Smooth muscle cell (in vitro differentiated cells): ENCODE results near the gene CCNB1IP1. TPM values are rescaled to one million over a fixed set of nuclear protein-coding genes. Genes with fewer than 3 reads are reported as not detected.

Experiments
- DNase-seq: peaks from one replicate; lab custom pipeline; 2025; ENCODE audit not compliant: unreplicated experiment; lab: John Stamatoyannopoulos, UW
- H2AFZ ChIP-seq: fragments of 200-600 bp; sonication (generic); 2 replicates; pipeline ENCODE4 v1.6.0; 2016; ENCODE audit warnings: antibody characterized with exemption, low read depth, mild to moderate bottlenecking
- H3F3A ChIP-seq: fragments of 200-600 bp; sonication (generic); 2 replicates; pipeline ENCODE4 v1.6.0; 2017; ENCODE audit warnings: antibody characterized with exemption, low read depth
- H3K27ac ChIP-seq: fragments of 200-600 bp; sonication (generic); 2 replicates; pipeline ENCODE4 v1.5.1; 2016; ENCODE audit warnings: low read depth, mild to moderate bottlenecking
- H3K27me3 ChIP-seq: fragments of 200-600 bp; sonication (generic); 2 replicates; pipeline ENCODE4 v1.6.1; 2016; ENCODE audit warnings: low read depth, mild to moderate bottlenecking
- H3K36me3 ChIP-seq: fragments of 200-600 bp; sonication (generic); 2 replicates; pipeline ENCODE4 v1.5.1; 2016; ENCODE audit warnings: low read depth
- H3K4me1 ChIP-seq: fragments of 200-600 bp; sonication (generic); 2 replicates; pipeline ENCODE4 v1.5.1; 2016; ENCODE audit warnings: low read depth
- H3K4me2 ChIP-seq: fragments of 200-600 bp; sonication (generic); 2 replicates; pipeline ENCODE4 v1.6.0; 2016; ENCODE audit warnings: mild to moderate bottlenecking
- H3K4me3 ChIP-seq: fragments of 200-600 bp; sonication (generic); 2 replicates; pipeline ENCODE4 v1.5.1; 2016; ENCODE audit warnings: mild to moderate bottlenecking
- H3K79me2 ChIP-seq: fragments of 200-600 bp; sonication (generic); 2 replicates; pipeline ENCODE4 v1.6.0; 2016; ENCODE audit warnings: low read depth, mild to moderate bottlenecking
- H3K9ac ChIP-seq: fragments of 200-600 bp; sonication (generic); 2 replicates; pipeline ENCODE4 v1.6.0; 2016; ENCODE audit warnings: low read depth
- H3K9me3 ChIP-seq: fragments of 200-600 bp; sonication (generic); replicated peaks from 2 replicates; pipeline ENCODE4 v1.5.1; 2016; ENCODE audit warnings: low read depth
- H4K20me1 ChIP-seq: fragments of 200-600 bp; sonication (generic); 2 replicates; pipeline ENCODE4 v1.6.0; 2016; ENCODE audit warnings: low read depth
- CTCF ChIP-seq: fragments of 200-600 bp; sonication (generic); IDR thresholded peaks from 2 replicates; pipeline ENCODE4 v1.5.1; 2017; ENCODE audit warnings: borderline replicate concordance, mild to moderate bottlenecking, antibody characterized with exemption; ENCODE audit not compliant: insufficient read depth, poor library complexity, severe bottlenecking
- WGBS: methylation state at CpG from one replicate; pipeline ENCODE4 v1.1.7; 2016; ENCODE audit warnings: low lambda C conversion rate; 5-methylcytosine and 5-hydroxymethylcytosine counted together
- polyA plus RNA-seq: library from polyadenylated mRNA; unstranded; fragments of >200 nt; fragmentation: Nextera tagmentation; extraction: Ambion mirVana; gene quantifications from 2 replicates; pipeline ENCODE4 v1.2.1, GENCODE V29; 2016
- total RNA-seq: library from RNA; depleted of rRNA; stranded (reverse); fragments of >200 nt; gene quantifications from 2 replicates; pipeline ENCODE4 v1.2.3, GENCODE V29; 2014

The CCNB1IP1 gene
- total and polyA plus RNA-seq, 2 experiments from 2014 or later: 16.3 to 70.4 TPM

GRCh38 chr14:20327005-20327869, 5.8 kb downstream of the CCNB1IP1 start:
- Histone ChIP-seq H3K4me3 (no peak overlapping the region), H3K9me3 (no peaks in the 10 kb centered on the region), H3K9ac (no peak overlapping the region), H3K27me3 (no peaks in the 10 kb centered on the region), H3K27ac (peak overlapping the region; percentile 44), H3K36me3 (peaks cover 11% of the 10 kb centered on the region), H3K4me1 (peaks cover 14% of the 10 kb centered on the region), H4K20me1 (peaks cover 29% of the 10 kb centered on the region), H3F3A (peaks cover 10% of the 10 kb centered on the region), H2AFZ (no peak overlapping the region), H3K79me2 (peaks cover 68% of the 10 kb centered on the region), H3K4me2 (peak overlapping the region; percentile 30)
- WGBS: 70% methylated on average over 8 of the region's 8 CpGs
- TF ChIP-seq CTCF: peak; percentile 68
- no peak for DNase-seq

GRCh38 chr14:20317720-20318119, 15.4 kb downstream of the CCNB1IP1 start:
- H3K4me2 ChIP-seq: no peak overlapping the region
- no peak for TF ChIP-seq CTCF
- peaks cover 8% of the 10 kb centered on the region for H3K79me2 ChIP-seq
- no peak overlapping the region for H3K27ac ChIP-seq
- H3K9me3 ChIP-seq: no peaks in the 10 kb centered on the region
- DNase-seq: no peak
- H3K36me3 ChIP-seq: peaks cover 51% of the 10 kb centered on the region
- peaks cover 18% of the 10 kb centered on the region for H4K20me1 ChIP-seq
- no peak overlapping the region for H3K9ac ChIP-seq
- H3K4me1 ChIP-seq: no peaks in the 10 kb centered on the region
- no peak overlapping the region for H2AFZ ChIP-seq
- H3K4me3 ChIP-seq: no peak overlapping the region
- 98% methylated on average over 16 of the region's 16 CpGs for WGBS
- H3K27me3 ChIP-seq: no peaks in the 10 kb centered on the region
- no peaks in the 10 kb centered on the region for H3F3A ChIP-seq

GRCh38 chr14:20314026-20314425, 19.1 kb downstream of the CCNB1IP1 start:
- H2AFZ ChIP-seq: no peak overlapping the region
- DNase-seq: no peak
- no peak overlapping the region for H3K27ac ChIP-seq
- H3K4me2 ChIP-seq: no peak overlapping the region
- H3K4me3 ChIP-seq: no peak overlapping the region
- 100% methylated on average over 2 of the region's 2 CpGs for WGBS
- no peaks in the 10 kb centered on the region for H3K27me3 ChIP-seq
- no peaks in the 10 kb centered on the region for H3K79me2 ChIP-seq
- no peaks in the 10 kb centered on the region for H3K4me1 ChIP-seq
- H3K36me3 ChIP-seq: peaks cover 35% of the 10 kb centered on the region
- no peaks in the 10 kb centered on the region for H3K9me3 ChIP-seq
- no peaks in the 10 kb centered on the region for H3F3A ChIP-seq
- H3K9ac ChIP-seq: no peak overlapping the region
- H4K20me1 ChIP-seq: no peaks in the 10 kb centered on the region
- no peak for TF ChIP-seq CTCF

- no peaks in the 10 kb centered on the region for H3K9me3 ChIP-seq
- H3K27me3 ChIP-seq: no peaks in the 10 kb centered on the region
- H2AFZ ChIP-seq: no peak overlapping the region
- no peak for DNase-seq
- no peak overlapping the region for H3K27ac ChIP-seq
- no peaks in the 10 kb centered on the region for H4K20me1 ChIP-seq
- no peaks in the 10 kb centered on the region for H3K36me3 ChIP-seq
- TF ChIP-seq CTCF: no peak
- H3K4me3 ChIP-seq: peak overlapping the region; percentile 90
- peaks cover 10% of the 10 kb centered on the region for H3K4me1 ChIP-seq
- 91% methylated on average over 1 of the region's 1 CpG for WGBS
- no peaks in the 10 kb centered on the region for H3F3A ChIP-seq
- H3K9ac ChIP-seq: no peak overlapping the region
- H3K79me2 ChIP-seq: peaks cover 16% of the 10 kb centered on the region
- no peak overlapping the region for H3K4me2 ChIP-seq
Observed at GRCh38 chr14:20306079-20306423, 27.0 kb downstream of the CCNB1IP1 start.
